ENCODE measurements around the gene HS2ST1.

DNA sequence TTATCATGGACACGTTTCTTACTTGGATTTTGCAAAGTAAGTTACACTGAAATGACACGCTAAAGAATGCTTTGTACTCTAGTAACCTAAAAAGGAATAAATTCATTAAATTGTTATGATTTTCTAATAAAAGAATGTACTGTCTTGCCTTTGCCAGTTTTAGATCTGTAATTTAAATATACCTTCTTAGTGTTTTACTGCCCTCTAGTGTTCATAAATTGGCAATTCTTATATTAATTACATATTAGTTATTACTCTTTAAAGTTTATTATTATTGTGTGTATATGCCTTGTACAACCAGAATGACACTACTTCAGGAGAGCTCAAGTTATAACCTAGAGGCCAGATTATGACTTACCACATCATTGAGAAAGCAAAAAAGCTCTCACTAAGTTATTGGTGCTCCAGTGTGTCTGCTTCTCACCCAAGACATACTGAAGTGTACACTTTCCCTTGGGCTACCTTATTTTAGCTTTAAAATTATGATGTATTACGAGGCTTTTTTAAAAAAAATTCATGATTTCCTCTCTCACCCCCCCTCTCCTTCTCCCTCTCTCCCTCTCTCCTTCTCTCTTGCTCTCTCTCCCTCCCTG is 169.9 kb downstream of the HS2ST1 start:
- TF ChIP-seq RARB (CRISPR knock-in tag; IDR thresholded peaks at IDR 0.05): no peak
- no peak for TF ChIP-seq GLIS3 (CRISPR knock-in tag; IDR thresholded peaks at IDR 0.05)
- TF ChIP-seq, protein P1, sequence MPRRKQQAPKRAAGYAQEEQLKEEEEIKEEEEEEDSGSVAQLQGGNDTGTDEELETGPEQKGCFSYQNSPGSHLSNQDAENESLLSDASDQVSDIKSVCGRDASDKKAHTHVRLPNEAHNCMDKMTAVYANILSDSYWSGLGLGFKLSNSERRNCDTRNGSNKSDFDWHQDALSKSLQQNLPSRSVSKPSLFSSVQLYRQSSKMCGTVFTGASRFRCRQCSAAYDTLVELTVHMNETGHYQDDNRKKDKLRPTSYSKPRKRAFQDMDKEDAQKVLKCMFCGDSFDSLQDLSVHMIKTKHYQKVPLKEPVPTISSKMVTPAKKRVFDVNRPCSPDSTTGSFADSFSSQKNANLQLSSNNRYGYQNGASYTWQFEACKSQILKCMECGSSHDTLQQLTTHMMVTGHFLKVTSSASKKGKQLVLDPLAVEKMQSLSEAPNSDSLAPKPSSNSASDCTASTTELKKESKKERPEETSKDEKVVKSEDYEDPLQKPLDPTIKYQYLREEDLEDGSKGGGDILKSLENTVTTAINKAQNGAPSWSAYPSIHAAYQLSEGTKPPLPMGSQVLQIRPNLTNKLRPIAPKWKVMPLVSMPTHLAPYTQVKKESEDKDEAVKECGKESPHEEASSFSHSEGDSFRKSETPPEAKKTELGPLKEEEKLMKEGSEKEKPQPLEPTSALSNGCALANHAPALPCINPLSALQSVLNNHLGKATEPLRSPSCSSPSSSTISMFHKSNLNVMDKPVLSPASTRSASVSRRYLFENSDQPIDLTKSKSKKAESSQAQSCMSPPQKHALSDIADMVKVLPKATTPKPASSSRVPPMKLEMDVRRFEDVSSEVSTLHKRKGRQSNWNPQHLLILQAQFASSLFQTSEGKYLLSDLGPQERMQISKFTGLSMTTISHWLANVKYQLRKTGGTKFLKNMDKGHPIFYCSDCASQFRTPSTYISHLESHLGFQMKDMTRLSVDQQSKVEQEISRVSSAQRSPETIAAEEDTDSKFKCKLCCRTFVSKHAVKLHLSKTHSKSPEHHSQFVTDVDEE (CRISPR knock-in tag; IDR thresholded peaks at IDR 0.05): no peak
- TF ChIP-seq ZFP3 (CRISPR knock-in tag; IDR thresholded peaks at IDR 0.05): no peak
- TF ChIP-seq OSR1 (CRISPR knock-in tag; IDR thresholded peaks at IDR 0.05): no peak
- TF ChIP-seq ISL1 (CRISPR knock-in tag; IDR thresholded peaks at IDR 0.05): no peak
- TF ChIP-seq, protein P2, sequence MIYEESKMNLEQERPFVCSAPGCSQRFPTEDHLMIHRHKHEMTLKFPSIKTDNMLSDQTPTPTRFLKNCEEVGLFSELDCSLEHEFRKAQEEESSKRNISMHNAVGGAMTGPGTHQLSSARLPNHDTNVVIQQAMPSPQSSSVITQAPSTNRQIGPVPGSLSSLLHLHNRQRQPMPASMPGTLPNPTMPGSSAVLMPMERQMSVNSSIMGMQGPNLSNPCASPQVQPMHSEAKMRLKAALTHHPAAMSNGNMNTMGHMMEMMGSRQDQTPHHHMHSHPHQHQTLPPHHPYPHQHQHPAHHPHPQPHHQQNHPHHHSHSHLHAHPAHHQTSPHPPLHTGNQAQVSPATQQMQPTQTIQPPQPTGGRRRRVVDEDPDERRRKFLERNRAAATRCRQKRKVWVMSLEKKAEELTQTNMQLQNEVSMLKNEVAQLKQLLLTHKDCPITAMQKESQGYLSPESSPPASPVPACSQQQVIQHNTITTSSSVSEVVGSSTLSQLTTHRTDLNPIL (CRISPR knock-in tag; IDR thresholded peaks at IDR 0.05; ENCODE audit: low read depth): no peak

Measured in SK-N-SH treated with all-trans-retinoic acid at 6 μM for 48 hours (cell line).